Naive thymus-derived CD8-positive, alpha-beta T cell (primary cell): ENCODE data around the gene VWA3A. TPM values are rescaled to one million over a fixed set of nuclear protein-coding genes. Genes with fewer than 3 reads are reported as not detected.
"Not testable (repeated sequence)": the region's sequence is repeated elsewhere in the genome, so short reads cannot be mapped to it uniquely, and the experiment has no call there.

Source experiments
- ATAC-seq, 2 donors: fragments of 150-1000 bp; cut with Tn5 transposase in 1 of 2; sonication (Bioruptor Pico), chemical (Tn5 transposase) in 1 of 2; 1 replicate in 1 of 2; 2 replicates in 1 of 2; pipeline ENCODE4 v1.10.0; 2021; ENCODE audit warnings: mild to moderate bottlenecking in 2 of 2, moderate library complexity in 2 of 2
- POLR2A ChIA-PET: fragments of 350-600 bp; sonication (Branson Sonifier 250); formaldehyde crosslinking; loops from one replicate; lab custom pipeline; 2021; ENCODE audit warnings: antibody characterized with exemption; lab: Charles Lee
- DNase-seq, 10 donors: peaks; one replicate each; pipeline versions ENCODE4 v3.0.0 to v3.0.0-alpha.2; 2020 to 2022
- H3K27ac Mint-ChIP-seq, 10 donors: one replicate each; pipeline ENCODE4 v1.8.0; 2020 to 2022; ENCODE audit warnings: mild to moderate bottlenecking in 10 of 10, mixed read lengths in 10 of 10, moderate library complexity in 4 of 10, inconsistent platforms in 1 of 10
- H3K27me3 Mint-ChIP-seq, 5 donors: one replicate each; pipeline ENCODE4 v1.8.0; 2021 to 2022; ENCODE audit warnings: mixed read lengths in 5 of 5
- H3K36me3 Mint-ChIP-seq, 3 donors: one replicate each; pipeline ENCODE4 v1.8.0; 2020 to 2022; ENCODE audit warnings: mixed read lengths in 3 of 3, mild to moderate bottlenecking in 2 of 3, inconsistent platforms in 1 of 3
- H3K4me1 Mint-ChIP-seq, 4 donors: one replicate each; pipeline ENCODE4 v1.8.0; 2021 to 2022; ENCODE audit warnings: mixed read lengths in 4 of 4
- H3K4me3 Mint-ChIP-seq, 10 donors: one replicate each; pipeline ENCODE4 v1.8.0; 2020 to 2022; ENCODE audit warnings: mild to moderate bottlenecking in 10 of 10, mixed read lengths in 10 of 10, moderate library complexity in 6 of 10, inconsistent platforms in 1 of 10
- H3K9me3 Mint-ChIP-seq, 9 donors: one replicate each; pipeline ENCODE4 v1.8.0; 2020 to 2022; ENCODE audit warnings: mixed read lengths in 9 of 9, mild to moderate bottlenecking in 3 of 9, inconsistent platforms in 1 of 9, moderate library complexity in 1 of 9
- polyA plus RNA-seq, 3 donors: library from polyadenylated mRNA; unstranded; fragments of 300-500 nt; fragmentation: Illumina TruSeq; gene quantifications; one replicate each; pipeline ENCODE4 v1.2.3, GENCODE V29; 2021
- total RNA-seq, 8 experiments: library from RNA in 2 of 8; stranded (reverse) in 2 of 8; gene quantifications; one replicate each; pipeline ENCODE4 v1.2.3 and lab custom pipeline; 2021 to 2026

The VWA3A gene
- total and polyA plus RNA-seq, 5 experiments from 2014 or later = 0.65 to 0.99 TPM; not detected in 3

GRCh38 chr16:22190081-22190775 is 97.9 kb downstream of the VWA3A start:
- DNase-seq = peak; percentile 91 to 100 (median 98)
- Mint-ChIP-seq H3K4me3 (peak overlapping the region; percentile 81 to 96 (median 91)), H3K9me3 (peaks cover 0 to 21% (median 0%) of the 10 kb centered on the region in 9 donors), H3K4me1 (peaks cover 33 to 68% (median 65%) of the 10 kb centered on the region in 4 donors), H3K27me3 (no peaks in the 10 kb centered on the region), H3K27ac (peak overlapping the region; percentile 97 to 100 (median 99)), H3K36me3 (peaks cover 0 to 5% (median 0%) of the 10 kb centered on the region in 3 donors)
- ATAC-seq = peak; percentile 53 to 56
- POLR2A ChIA-PET = interaction anchor here (0.8 to 9.4 kb wide), 13 partner anchors 10 to 369 kb away, joined by 3 to 162 read pairs (median 7); partner anchors contain the start of genes EEF2K, MOSMO, PDZD9 and POLR3E

- Mint-ChIP-seq H3K27ac (peak overlapping the region; percentile 97 to 100 (median 99)), H3K27me3 (peaks cover 0 to 4% (median 0%) of the 10 kb centered on the region in 5 donors), H3K4me1 (peaks cover 38 to 75% (median 70%) of the 10 kb centered on the region in 4 donors), H3K4me3 (peak overlapping the region; percentile 81 to 96 (median 91)), H3K9me3 (peaks cover 0 to 21% (median 5%) of the 10 kb centered on the region in 9 donors), H3K36me3 (peaks cover 0 to 5% (median 2%) of the 10 kb centered on the region in 3 donors)
- peak; percentile 95 to 100 (median 99) for DNase-seq
- POLR2A ChIA-PET = interaction anchor here (0.6 to 9.4 kb wide), 12 partner anchors 16 to 1292 kb away, joined by 3 to 162 read pairs (median 6); partner anchors contain the start of genes EEF2K, MOSMO, PDZD9 and POLR3E
- peak; percentile 48 to 55 for ATAC-seq
Observed at GRCh38 chr16:22190776-22191531, 98.6 kb downstream of the VWA3A start.

GRCh38 chr16:22191532-22192260 is 99.4 kb downstream of the VWA3A start:
- peak in 6 of 10 donors; percentile 30 to 69 (median 48) for DNase-seq
- peak overlapping the region; percentile 97 to 100 (median 99) for H3K27ac Mint-ChIP-seq
- H3K9me3 Mint-ChIP-seq = peaks cover 0 to 21% (median 5%) of the 10 kb centered on the region in 9 donors
- POLR2A ChIA-PET = interaction anchor here (0.5 to 9.4 kb wide), 16 partner anchors 9 to 1292 kb away, joined by 3 to 162 read pairs (median 4); partner anchors contain the start of genes EEF2K, MOSMO, PDZD9 and POLR3E
- ATAC-seq = peak in 1 of 2 donors; percentile 4
- peaks cover 0 to 4% (median 0%) of the 10 kb centered on the region in 5 donors for H3K27me3 Mint-ChIP-seq
- peaks cover 38 to 75% (median 71%) of the 10 kb centered on the region in 4 donors for H3K4me1 Mint-ChIP-seq
- peaks cover 0 to 5% (median 2%) of the 10 kb centered on the region in 3 donors for H3K36me3 Mint-ChIP-seq
- peak overlapping the region; percentile 81 to 96 (median 91) for H3K4me3 Mint-ChIP-seq

GRCh38 chr16:22192261-22193062 is 100.1 kb downstream of the VWA3A start:
- Mint-ChIP-seq H3K4me1 (peaks cover 37 to 75% (median 68%) of the 10 kb centered on the region in 4 donors), H3K4me3 (peak overlapping the region; percentile 70 to 96 (median 91)), H3K27ac (peak overlapping the region; percentile 97 to 100 (median 99)), H3K36me3 (peaks cover 0 to 5% (median 2%) of the 10 kb centered on the region in 3 donors), H3K27me3 (peaks cover 0 to 4% (median 0%) of the 10 kb centered on the region in 5 donors), H3K9me3 (peaks cover 0 to 21% (median 5%) of the 10 kb centered on the region in 9 donors)
- DNase-seq = peak; percentile 58 to 90 (median 85)
- POLR2A ChIA-PET = interaction anchor here (0.6 to 9.4 kb wide), 12 partner anchors 8 to 547 kb away, joined by 3 to 162 read pairs (median 6); partner anchors contain the start of genes EEF2K, MOSMO, PDZD9 and POLR3E
- ATAC-seq = peak; percentile 25 to 30

GRCh38 chr16:22193063-22193411 is 100.7 kb downstream of the VWA3A start:
- POLR2A ChIA-PET = interaction anchor here (1.1 to 9.4 kb wide), 6 partner anchors 8 to 193 kb away, joined by 3 to 162 read pairs (median 76); partner anchors contain the start of genes EEF2K, MOSMO, PDZD9 and POLR3E
- H3K27ac Mint-ChIP-seq = peak overlapping the region; percentile 98 to 100 (median 100)

GRCh38 chr16:22194707-22195444 is 102.5 kb downstream of the VWA3A start:
- DNase-seq (peak in 4 of 10 donors; percentile 24 to 50 (median 38)), ATAC-seq (no peak)
- Mint-ChIP-seq H3K9me3 (peaks cover 0 to 21% (median 5%) of the 10 kb centered on the region in 9 donors), H3K36me3 (peaks cover 0 to 5% (median 2%) of the 10 kb centered on the region in 3 donors), H3K4me3 (peak overlapping the region; percentile 73 to 95 (median 90)), H3K4me1 (peaks cover 29 to 67% (median 54%) of the 10 kb centered on the region in 4 donors), H3K27me3 (peaks cover 0 to 4% (median 0%) of the 10 kb centered on the region in 5 donors), H3K27ac (peak overlapping the region; percentile 94 to 100 (median 99))
- POLR2A ChIA-PET = interaction anchor here (0.8 to 9.4 kb wide), 6 partner anchors 10 to 243 kb away, joined by 3 to 162 read pairs (median 6); partner anchors contain the start of genes EEF2K, MOSMO and POLR3E

More at GRCh38 chr16:22193063-22193411, 100.7 kb downstream of the VWA3A start:
- Mint-ChIP-seq H3K4me1 (peaks cover 36 to 75% (median 64%) of the 10 kb centered on the region in 4 donors), H3K36me3 (peaks cover 0 to 5% (median 2%) of the 10 kb centered on the region in 3 donors), H3K4me3 (peak overlapping the region; percentile 32 to 96 (median 91)), H3K9me3 (peaks cover 0 to 21% (median 5%) of the 10 kb centered on the region in 9 donors), H3K27me3 (peaks cover 0 to 4% (median 0%) of the 10 kb centered on the region in 5 donors)
- ATAC-seq (no peak), DNase-seq (no peak)

GRCh38 chr16:22195445-22195694 is 103.0 kb downstream of the VWA3A start:
- Mint-ChIP-seq H3K27ac (peak overlapping the region; percentile 94 to 100 (median 99)), H3K4me1 (peaks cover 29 to 65% (median 52%) of the 10 kb centered on the region in 4 donors), H3K27me3 (peaks cover 0 to 4% (median 0%) of the 10 kb centered on the region in 5 donors), H3K36me3 (peaks cover 0 to 5% (median 2%) of the 10 kb centered on the region in 3 donors), H3K9me3 (peaks cover 0 to 21% (median 5%) of the 10 kb centered on the region in 9 donors), H3K4me3 (peak overlapping the region; percentile 73 to 95 (median 90))
- no peak for DNase-seq
- ATAC-seq = no peak
- POLR2A ChIA-PET = interaction anchor here (0.6 to 9.4 kb wide), 8 partner anchors 10 to 243 kb away, joined by 3 to 162 read pairs (median 4); partner anchors contain the start of genes EEF2K, MOSMO and POLR3E

- Mint-ChIP-seq H3K4me3 (peak overlapping the region; percentile 73 to 95 (median 90)), H3K27me3 (peaks cover 0 to 4% (median 0%) of the 10 kb centered on the region in 5 donors), H3K36me3 (peaks cover 0 to 5% (median 2%) of the 10 kb centered on the region in 3 donors), H3K27ac (peak overlapping the region; percentile 94 to 100 (median 99)), H3K4me1 (peaks cover 29 to 60% (median 52%) of the 10 kb centered on the region in 4 donors), H3K9me3 (peaks cover 0 to 21% (median 5%) of the 10 kb centered on the region in 9 donors)
- ATAC-seq (peak; percentile 1 to 15), DNase-seq (peak; percentile 77 to 98 (median 90))
- POLR2A ChIA-PET = interaction anchor here (0.6 to 9.4 kb wide), 11 partner anchors 11 to 376 kb away, joined by 3 to 162 read pairs (median 4); partner anchors contain the start of genes EEF2K, MOSMO and POLR3E
Observed at GRCh38 chr16:22195695-22196558, 103.6 kb downstream of the VWA3A start.

- peak overlapping the region; percentile 48 to 94 (median 86) for H3K4me3 Mint-ChIP-seq
- peaks cover 0 to 21% (median 5%) of the 10 kb centered on the region in 9 donors for H3K9me3 Mint-ChIP-seq
- not testable (repeated sequence) for H3K27me3 Mint-ChIP-seq, ATAC-seq, H3K36me3 Mint-ChIP-seq, DNase-seq
- POLR2A ChIA-PET = interaction anchor here (0.6 to 9.4 kb wide), 7 partner anchors 11 to 377 kb away, joined by 3 to 162 read pairs (median 7); partner anchors contain the start of genes EEF2K and POLR3E
- peaks cover 29 to 54% (median 48%) of the 10 kb centered on the region in 4 donors for H3K4me1 Mint-ChIP-seq
- peak overlapping the region in 6 of 10 donors; percentile 13 to 100 (median 79) for H3K27ac Mint-ChIP-seq
Observed at GRCh38 chr16:22196559-22197168, 104.3 kb downstream of the VWA3A start.
